SK-N-SH (cell line): ENCODE data around the gene ARL5C. TPM values are rescaled to one million over a fixed set of nuclear protein-coding genes. Genes with fewer than 3 reads are reported as not detected.

Experiments used
- CTCF ChIA-PET: fragments of 300-600, 350-600 bp; formaldehyde crosslinking; extraction: SDS; loops from one replicate; lab custom pipeline; 2021; lab: Yijun Ruan, JAX
- POLR2A ChIA-PET: fragments of 350-600 bp; sonication (Branson Sonifier 250); formaldehyde crosslinking; extraction: SDS; loops from one replicate; lab custom pipeline; 2020; ENCODE audit warnings: antibody characterized with exemption, inconsistent platforms; lab: Yijun Ruan, JAX
- DNase-seq: peaks from one replicate; pipeline ENCODE4 v3.0.0; 2012
- H2AFZ ChIP-seq: fragments of 200-600 bp; sonication (generic); 2 replicates; pipeline ENCODE4 v1.8.1; 2016; ENCODE audit warnings: antibody characterized with exemption, mild to moderate bottlenecking, low read depth
- H3F3A ChIP-seq: fragments of 200-600 bp; sonication (generic); replicated peaks from 2 replicates; pipeline ENCODE3; 2016; ENCODE audit warnings: antibody characterized with exemption, mild to moderate bottlenecking; ENCODE audit not compliant: insufficient read depth
- H3K27ac ChIP-seq, 2 experiments: fragments of 200-500 bp in 1 of 2; fragments of 200-600 bp in 1 of 2; sonication (Bioruptor generic) in 1 of 2; sonication (generic), shearing (Covaris generic) in 1 of 2; 2 replicates each; pipeline versions ENCODE4 v1.5.1 to v1.6.1; 2014 to 2016; ENCODE audit warnings: low read depth in 2 of 2, inconsistent platforms in 1 of 2, low read length in 1 of 2, mild to moderate bottlenecking in 1 of 2, mixed read lengths in 1 of 2
- H3K27me3 ChIP-seq: fragments of 200-600 bp; sonication (generic), shearing (Covaris generic); 2 replicates; pipeline ENCODE4 v1.6.1; 2016; ENCODE audit warnings: mixed run types; ENCODE audit not compliant: insufficient read depth
- H3K36me3 ChIP-seq, 2 experiments: fragments of 200-500 bp in 1 of 2; fragments of 200-600 bp in 1 of 2; sonication (Bioruptor generic) in 1 of 2; sonication (generic) in 1 of 2; replicated peaks in 1 of 2; 2 replicates each; pipeline versions ENCODE3 to v1.5.1; 2014 to 2016; ENCODE audit warnings: low read length in 1 of 2, mild to moderate bottlenecking in 1 of 2; ENCODE audit not compliant: insufficient read depth in 2 of 2, control insufficient read depth in 1 of 2
- H3K4me1 ChIP-seq, 2 experiments: fragments of 200-500 bp in 1 of 2; fragments of 200-600 bp in 1 of 2; sonication (Bioruptor generic) in 1 of 2; sonication (generic), shearing (Covaris generic) in 1 of 2; 2 replicates each; pipeline versions ENCODE4 v1.5.1 to v1.6.1; 2014 to 2016; ENCODE audit warnings: low read depth in 1 of 2, low read length in 1 of 2, mixed run types in 1 of 2; ENCODE audit not compliant: insufficient read depth in 2 of 2, control insufficient read depth in 1 of 2
- H3K4me2 ChIP-seq: fragments of 200-600 bp; sonication (generic), shearing (Covaris generic); 2 replicates; pipeline ENCODE4 v1.6.1; 2017; ENCODE audit warnings: mixed run types
- H3K4me3 ChIP-seq, 2 experiments: fragments of 200-500 bp in 1 of 2; fragments of 200-600 bp in 1 of 2; sonication (Bioruptor generic) in 1 of 2; sonication (generic), shearing (Covaris generic) in 1 of 2; 2 replicates each; pipeline versions ENCODE4 v1.5.1 to v1.8.1; 2014 to 2016; ENCODE audit warnings: low read depth in 2 of 2, inconsistent platforms in 1 of 2, low read length in 1 of 2, mild to moderate bottlenecking in 1 of 2, mixed read lengths in 1 of 2, moderate library complexity in 1 of 2
- H3K79me2 ChIP-seq: fragments of 200-600 bp; sonication (generic); 2 replicates; pipeline ENCODE4 v1.8.1; 2017; ENCODE audit warnings: mild to moderate bottlenecking; ENCODE audit not compliant: insufficient read depth
- H3K9ac ChIP-seq: fragments of 200-600 bp; sonication (generic); 2 replicates; pipeline ENCODE4 v1.6.1; 2017; ENCODE audit warnings: mixed run types
- H3K9me2 ChIP-seq: fragments of 200-600 bp; sonication (generic); 2 replicates; pipeline ENCODE4 v1.6.1; 2017; ENCODE audit warnings: mixed run types
- H3K9me3 ChIP-seq: fragments of 200-600 bp; sonication (generic); 2 replicates; pipeline ENCODE4 v1.6.1; 2017; ENCODE audit warnings: mixed run types, mild to moderate bottlenecking, moderate library complexity
- H4K20me1 ChIP-seq: fragments of 200-600 bp; sonication (generic); 2 replicates; pipeline ENCODE4 v1.6.1; 2017; ENCODE audit warnings: mild to moderate bottlenecking, mixed run types; ENCODE audit not compliant: insufficient read depth
- CHD2 ChIP-seq: fragments of 150-350 bp; IDR thresholded peaks from 2 replicates; pipeline ENCODE4 v1.6.1; 2018; ENCODE audit warnings: low read length; ENCODE audit not compliant: partially characterized antibody
- EP300 ChIP-seq, 2 experiments: IDR thresholded peaks; 2 replicates each; pipeline versions ENCODE4 v1.4.0 to v1.6.1; 2012; ENCODE audit warnings: borderline replicate concordance in 1 of 2, low read depth in 1 of 2, low read length in 1 of 2
- FOSL2 ChIP-seq: IDR thresholded peaks from 2 replicates; pipeline ENCODE4 v1.4.0; 2012; ENCODE audit warnings: low read depth, mild to moderate bottlenecking, moderate library complexity, borderline replicate concordance
- FOXJ3 ChIP-seq: sonication (generic); formaldehyde crosslinking; IDR thresholded peaks from 2 replicates; pipeline ENCODE4 v1.5.1; 2020; ENCODE audit warnings: mild to moderate bottlenecking, missing genetic modification reagents
- GATA2 ChIP-seq: sonication (generic); formaldehyde crosslinking; IDR thresholded peaks from 2 replicates; pipeline ENCODE4 v1.5.0; 2020; ENCODE audit warnings: mild to moderate bottlenecking, missing genetic modification reagents
- REST ChIP-seq: IDR thresholded peaks from 2 replicates; pipeline ENCODE4 v1.6.1; 2012; ENCODE audit warnings: mild to moderate bottlenecking, low read depth, low read length, moderate library complexity
- RFX5 ChIP-seq: IDR thresholded peaks from 2 replicates; pipeline ENCODE4 v1.6.1; 2012; ENCODE audit warnings: mild to moderate bottlenecking, improper control_type of control experiment, low read length
- RXRA ChIP-seq: IDR thresholded peaks from 2 replicates; pipeline ENCODE4 v1.4.0; 2012; ENCODE audit warnings: low read depth, mild to moderate bottlenecking, borderline replicate concordance
- SIN3A ChIP-seq: IDR thresholded peaks from 2 replicates; pipeline ENCODE4 v1.6.1; 2012; ENCODE audit warnings: low read depth, mild to moderate bottlenecking, low read length, moderate library complexity, borderline replicate concordance
- TEAD4 ChIP-seq: IDR thresholded peaks from 2 replicates; pipeline ENCODE4 v1.4.0; 2012; ENCODE audit warnings: mild to moderate bottlenecking, borderline replicate concordance; ENCODE audit not compliant: insufficient read depth
- ZBTB33 ChIP-seq: IDR thresholded peaks from 2 replicates; pipeline ENCODE4 v1.4.0; 2012; ENCODE audit warnings: low read depth, borderline replicate concordance
- whole genome bisulfite sequencing: methylation state at CpG from one replicate; pipeline ENCODE4 v1.1.6; 2017; ENCODE audit warnings: low lambda C conversion rate; 5-methylcytosine and 5-hydroxymethylcytosine counted together
- polyA plus RNA-seq, 3 experiments: library from polyadenylated mRNA; depleted of rRNA; stranded (reverse); fragments of >200 nt; gene quantifications; 2 replicates each; pipeline ENCODE4 v1.2.3, GENCODE V29; 2012

ARL5C gene
- polyA plus RNA-seq, 1 of the 3 experiments (the other 2 are of a cell fraction), result not detected

- no peak for TF ChIP-seq REST
- no peak for TF ChIP-seq CHD2
- TF ChIP-seq SIN3A, result no peak
- TF ChIP-seq RXRA, result no peak
- TF ChIP-seq FOXJ3 (CRISPR knock-in tag), result no peak
- no peak for TF ChIP-seq ZBTB33
- no peak for TF ChIP-seq FOSL2
- TF ChIP-seq RFX5, result no peak
These were observed 21.5 kb downstream of the ARL5C start (continued) for GRCh38 chr17:39144416-39144840.

DNA sequence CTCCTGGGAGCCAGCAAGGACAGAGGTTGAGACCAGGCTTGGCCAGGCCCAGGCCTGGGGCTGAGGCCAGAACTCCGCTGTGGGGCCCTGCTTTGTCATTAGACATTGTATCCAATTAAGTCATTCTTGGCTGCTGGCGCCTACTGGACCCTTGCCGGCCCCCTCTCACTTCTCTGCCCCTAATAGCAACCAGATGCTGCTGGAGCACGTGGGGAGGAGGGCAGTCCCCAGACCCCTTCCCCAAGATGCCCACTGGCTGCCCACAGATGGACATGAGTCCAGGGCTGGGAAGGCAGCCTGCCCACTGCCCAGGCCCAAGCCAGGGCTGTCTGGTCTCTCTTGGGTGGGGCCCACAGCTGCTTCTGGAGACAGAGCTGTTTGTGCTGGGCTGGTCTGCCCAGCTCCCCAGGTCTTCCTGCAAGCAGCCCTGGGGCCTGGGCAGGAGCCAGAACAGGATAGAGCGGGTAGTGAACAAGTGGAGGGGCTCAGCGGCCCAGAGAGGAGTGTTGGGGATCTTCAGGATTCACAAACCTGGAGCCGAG lies 22.3 kb downstream of the ARL5C start:
- WGBS, result 63% methylated on average over 7 of the region's 7 CpGs
- H3K27ac ChIP-seq, result no peak overlapping the region; a peak in 1 of 4 replicates
- peaks cover 0 to 22% of the 10 kb centered on the region in 2 experiments; a peak in 1 of 4 replicates for H3K4me1 ChIP-seq
- no peaks in the 10 kb centered on the region for H3K79me2 ChIP-seq
- H3K4me2 ChIP-seq, result no peak overlapping the region
- no peaks in the 10 kb centered on the region for H3F3A ChIP-seq
- no peak overlapping the region for H3K9ac ChIP-seq
- ChIA-PET CTCF (interaction anchor here (0.6 to 4.3 kb wide), 5 partner anchors 10 to 943 kb away, joined by 3 to 29 read pairs (median 4); no protein-coding TSS in a partner anchor), POLR2A (interaction anchor here (0.6 to 0.7 kb wide), 2 partner anchors 10 to 56 kb away, joined by 3 read pairs; partner anchors contain the start of gene RPL19)
- no peaks in the 10 kb centered on the region for H3K9me3 ChIP-seq
- TF ChIP-seq GATA2 (0 out of 2 replicates have a peak, but pooled peaks have one; percentile 17), EP300 (IDR thresholded peaks at IDR 0.05; ENCODE audit: borderline replicate concordance in 1 of 2, low read depth in 1 of 2, low read length in 1 of 2) (peak in 1 of 2 experiments; percentile 21; a peak in 1 of 4 replicates), TEAD4 (no peak)
- DNase-seq, result peak; percentile 74
- no peaks in the 10 kb centered on the region for H3K36me3 ChIP-seq
- H3K4me3 ChIP-seq, result no peak overlapping the region
- H4K20me1 ChIP-seq, result no peaks in the 10 kb centered on the region
- H3K27me3 ChIP-seq, result no peaks in the 10 kb centered on the region
- no peak overlapping the region for H2AFZ ChIP-seq
- no peaks in the 10 kb centered on the region for H3K9me2 ChIP-seq
